HG02981 (cell line): ENCODE data around the gene VEGFA.

Experiments
- ATAC-seq: cut with Tn5 transposase; IDR thresholded peaks from one replicate; pipeline ENCODE4 v1.9.1; 2021; ENCODE audit warnings: mild to moderate bottlenecking, moderate library complexity; ENCODE audit not compliant: unreplicated experiment

VEGFA gene

DNA sequence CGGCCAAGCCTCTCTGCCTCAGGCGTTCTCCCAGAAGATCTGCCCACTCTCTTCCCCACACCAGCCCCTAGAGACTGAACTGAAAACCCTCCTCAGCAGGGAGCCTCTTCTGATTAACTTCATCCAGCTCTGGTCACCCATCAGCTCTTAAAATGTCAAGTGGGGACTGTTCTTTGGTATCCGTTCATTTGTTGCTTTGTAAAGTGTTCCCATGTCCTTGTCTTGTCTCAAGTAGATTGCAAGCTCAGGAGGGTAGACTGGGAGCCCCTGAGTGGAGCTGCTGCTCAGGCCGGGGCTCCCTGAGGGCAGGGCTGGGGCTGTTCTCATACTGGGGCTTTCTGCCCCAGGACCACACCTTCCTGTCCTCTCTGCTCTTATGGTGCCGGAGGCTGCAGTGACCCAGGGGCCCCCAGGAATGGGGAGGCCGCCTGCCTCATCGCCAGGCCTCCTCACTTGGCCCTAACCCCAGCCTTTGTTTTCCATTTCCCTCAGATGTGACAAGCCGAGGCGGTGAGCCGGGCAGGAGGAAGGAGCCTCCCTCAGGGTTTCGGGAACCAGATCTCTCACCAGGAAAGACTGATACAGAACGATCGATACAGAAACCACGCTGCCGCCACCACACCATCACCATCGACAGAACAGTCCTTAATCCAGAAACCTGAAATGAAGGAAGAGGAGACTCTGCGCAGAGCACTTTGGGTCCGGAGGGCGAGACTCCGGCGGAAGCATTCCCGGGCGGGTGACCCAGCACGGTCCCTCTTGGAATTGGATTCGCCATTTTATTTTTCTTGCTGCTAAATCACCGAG lies 14.2 kb downstream of the VEGFA start:
- no peak for ATAC-seq

DNA sequence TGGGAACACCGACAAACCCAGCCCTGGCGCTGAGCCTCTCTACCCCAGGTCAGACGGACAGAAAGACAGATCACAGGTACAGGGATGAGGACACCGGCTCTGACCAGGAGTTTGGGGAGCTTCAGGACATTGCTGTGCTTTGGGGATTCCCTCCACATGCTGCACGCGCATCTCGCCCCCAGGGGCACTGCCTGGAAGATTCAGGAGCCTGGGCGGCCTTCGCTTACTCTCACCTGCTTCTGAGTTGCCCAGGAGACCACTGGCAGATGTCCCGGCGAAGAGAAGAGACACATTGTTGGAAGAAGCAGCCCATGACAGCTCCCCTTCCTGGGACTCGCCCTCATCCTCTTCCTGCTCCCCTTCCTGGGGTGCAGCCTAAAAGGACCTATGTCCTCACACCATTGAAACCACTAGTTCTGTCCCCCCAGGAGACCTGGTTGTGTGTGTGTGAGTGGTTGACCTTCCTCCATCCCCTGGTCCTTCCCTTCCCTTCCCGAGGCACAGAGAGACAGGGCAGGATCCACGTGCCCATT lies 15.3 kb downstream of the VEGFA start:
- ATAC-seq: no peak

DNA sequence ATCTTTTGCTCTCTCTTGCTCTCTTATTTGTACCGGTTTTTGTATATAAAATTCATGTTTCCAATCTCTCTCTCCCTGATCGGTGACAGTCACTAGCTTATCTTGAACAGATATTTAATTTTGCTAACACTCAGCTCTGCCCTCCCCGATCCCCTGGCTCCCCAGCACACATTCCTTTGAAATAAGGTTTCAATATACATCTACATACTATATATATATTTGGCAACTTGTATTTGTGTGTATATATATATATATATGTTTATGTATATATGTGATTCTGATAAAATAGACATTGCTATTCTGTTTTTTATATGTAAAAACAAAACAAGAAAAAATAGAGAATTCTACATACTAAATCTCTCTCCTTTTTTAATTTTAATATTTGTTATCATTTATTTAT lies 15.9 kb downstream of the VEGFA start:
- ATAC-seq: no peak

DNA sequence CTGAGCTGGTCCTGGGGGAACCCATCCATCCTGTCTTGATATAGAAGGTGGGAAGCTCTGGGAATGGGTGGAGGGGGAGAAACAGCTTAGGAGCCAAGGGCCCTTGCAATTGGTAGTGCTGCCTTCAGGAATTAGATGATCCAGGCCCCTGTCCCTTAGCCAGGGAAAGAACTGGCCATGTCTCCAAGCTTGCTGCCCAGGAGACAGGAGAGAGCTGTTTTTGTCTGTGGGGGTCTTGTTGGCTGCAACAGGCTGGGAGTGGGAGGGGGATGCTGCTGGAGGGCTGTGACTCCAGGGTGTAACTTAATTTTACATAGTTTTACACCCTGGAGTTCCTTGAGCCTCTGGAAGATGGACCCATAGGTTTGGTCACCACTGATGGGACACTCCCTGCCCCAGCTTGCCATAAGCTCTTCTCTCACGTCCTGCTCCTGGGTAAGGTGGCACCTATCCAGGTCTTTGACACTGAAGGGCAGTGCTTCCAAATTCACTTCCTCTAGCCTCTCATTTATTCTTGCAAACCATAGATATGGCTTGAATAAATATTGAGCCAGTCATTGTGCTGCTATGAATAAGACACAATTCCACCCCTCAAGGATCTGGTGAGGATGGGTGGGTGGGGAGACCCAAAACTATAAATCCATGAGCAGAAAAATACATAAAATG lies 16.8 kb downstream of the VEGFA start:
- ATAC-seq: no peak

DNA sequence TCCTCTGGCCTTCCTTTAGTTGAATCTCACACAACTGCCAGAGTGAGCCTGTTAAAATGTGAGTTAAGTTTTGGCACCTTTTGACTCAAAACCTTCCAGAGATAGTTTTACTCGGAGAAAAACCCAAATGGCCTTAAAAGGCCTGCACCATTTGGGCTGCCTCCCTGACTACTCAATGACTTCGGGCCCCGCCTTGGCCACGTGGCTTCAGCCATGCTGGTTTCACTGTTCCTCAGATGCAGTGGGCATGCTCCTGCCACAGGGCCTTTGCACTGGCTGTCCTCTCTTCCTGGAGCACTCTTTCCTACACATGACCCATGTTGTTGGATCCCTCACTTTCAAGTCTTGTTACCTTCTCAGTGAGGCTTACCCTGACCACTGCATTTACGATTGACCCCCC lies 18.3 kb downstream of the VEGFA start:
- no peak for ATAC-seq

DNA sequence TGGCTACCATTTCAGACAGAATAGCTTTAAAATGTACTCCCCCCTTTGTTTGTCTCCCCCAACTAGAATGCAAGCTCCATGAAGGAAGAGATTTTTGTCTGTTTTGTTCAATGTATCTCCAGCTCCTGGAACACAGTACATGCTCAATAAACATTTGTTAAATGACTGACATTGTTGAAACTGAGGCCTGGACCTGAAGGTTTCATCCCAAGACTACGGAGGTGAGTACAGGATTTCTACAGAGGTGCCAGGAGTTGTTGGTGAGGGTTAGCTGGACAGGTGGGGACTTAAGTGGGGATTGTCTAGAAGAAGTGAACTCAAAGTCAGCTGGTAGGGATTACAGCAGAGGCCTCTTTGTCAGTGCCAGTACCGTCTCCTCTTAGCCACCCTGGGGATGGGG lies 19.4 kb downstream of the VEGFA start:
- no peak for ATAC-seq

DNA sequence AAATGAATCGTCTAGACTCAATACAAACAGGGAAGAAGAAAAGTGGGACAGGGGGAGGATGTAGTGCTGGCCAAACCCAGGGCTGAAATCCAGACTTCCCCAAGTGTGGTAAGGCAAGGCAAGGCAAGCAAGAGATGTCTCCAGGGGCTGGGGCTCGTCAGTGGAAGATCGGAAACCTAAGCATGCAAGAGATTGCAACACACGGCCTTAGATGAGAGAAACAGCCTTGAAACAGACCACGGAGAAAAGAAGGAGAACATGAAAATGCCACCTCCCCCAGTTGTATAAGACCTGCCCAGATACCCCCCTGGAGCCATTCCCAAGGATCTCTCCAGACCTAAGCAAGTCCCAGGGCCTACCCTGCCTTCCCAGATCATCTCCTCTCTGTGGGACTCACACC lies 20.0 kb downstream of the VEGFA start:
- no peak for ATAC-seq

DNA sequence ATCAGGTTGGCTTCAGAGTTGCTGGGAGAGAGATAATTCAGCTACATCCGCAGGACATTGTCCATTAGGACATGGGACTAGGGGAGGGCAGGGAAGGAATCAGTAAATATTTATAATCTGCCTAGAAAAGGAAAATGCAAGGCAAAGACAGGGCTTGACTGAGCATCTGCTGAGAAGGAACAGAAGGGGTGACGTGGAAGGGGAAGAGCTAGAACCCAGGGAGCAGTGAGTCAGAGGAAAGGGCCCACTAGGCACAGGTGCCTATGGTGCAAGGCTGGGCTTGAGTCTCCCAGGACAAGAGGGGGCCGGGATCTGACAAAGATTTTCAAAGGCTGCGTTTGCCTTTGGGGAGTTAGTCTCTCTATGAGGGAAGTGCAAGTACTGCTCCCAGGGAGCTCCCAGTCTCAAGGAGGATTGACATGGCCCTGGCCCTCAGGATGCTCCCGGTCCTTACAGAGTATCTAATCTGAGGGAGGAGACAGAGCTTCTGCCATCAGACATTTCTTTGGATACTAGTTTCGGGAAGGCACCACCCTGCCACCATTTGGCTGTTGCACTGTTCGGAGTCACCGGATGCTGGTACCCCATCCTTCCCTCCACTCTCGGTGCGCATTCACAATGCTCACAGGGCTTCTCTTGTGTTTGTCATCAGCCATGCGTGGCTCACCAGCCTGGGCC lies 21.9 kb downstream of the VEGFA start:
- ATAC-seq: no peak

DNA sequence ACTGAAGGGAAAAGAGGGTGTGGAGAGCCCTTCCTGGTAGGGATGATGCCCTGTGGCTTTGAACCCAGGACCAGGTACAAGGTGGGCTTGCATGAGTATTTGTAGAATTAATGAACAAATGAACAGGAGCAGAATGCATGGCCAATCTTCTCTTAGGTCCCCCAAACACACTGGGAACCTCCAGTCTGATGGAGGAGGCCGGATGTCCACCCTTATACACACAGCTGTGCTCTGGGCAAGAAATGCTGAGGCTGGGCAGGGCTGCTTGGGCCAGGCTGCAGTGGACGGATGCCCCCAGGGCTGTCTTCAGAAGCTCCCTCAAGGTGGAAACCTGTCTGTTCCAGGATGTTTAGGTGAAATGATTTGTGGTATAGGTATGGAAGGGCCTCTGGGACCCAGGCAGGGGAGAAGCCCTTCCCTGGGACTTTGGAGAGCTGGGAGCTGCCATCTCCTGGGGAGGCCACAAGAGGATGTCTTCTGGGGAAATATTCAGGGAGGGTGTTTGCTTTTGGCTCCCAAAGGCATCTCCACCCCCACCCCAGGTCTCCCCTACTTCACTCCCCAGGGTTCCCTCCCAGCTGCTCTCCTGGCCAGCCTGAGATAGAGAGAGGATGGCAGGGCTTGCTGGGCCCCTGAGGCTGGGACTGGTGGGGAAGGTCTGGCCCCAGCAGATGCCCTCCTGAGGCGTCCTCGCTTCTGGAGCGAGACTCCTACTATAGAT lies 23.3 kb downstream of the VEGFA start:
- ATAC-seq: no peak

DNA sequence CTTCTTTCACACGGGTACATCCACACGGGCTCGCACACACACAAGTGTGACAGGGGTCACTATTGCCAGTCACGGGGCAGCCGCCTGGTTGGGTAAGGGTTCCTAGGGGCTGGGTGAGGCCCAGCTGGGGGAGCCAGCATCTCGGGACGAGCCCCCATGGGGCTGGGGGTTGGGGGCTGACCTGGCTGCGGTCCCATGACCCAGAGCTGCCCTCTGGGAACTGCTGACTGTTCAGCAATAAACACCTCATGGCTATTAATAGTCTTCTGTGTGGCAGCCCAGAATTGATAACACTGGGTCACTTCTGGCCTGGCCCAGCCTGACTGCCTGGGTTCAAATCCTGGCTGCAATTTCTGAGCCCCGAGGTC lies 23.8 kb downstream of the VEGFA start:
- no peak for ATAC-seq

DNA sequence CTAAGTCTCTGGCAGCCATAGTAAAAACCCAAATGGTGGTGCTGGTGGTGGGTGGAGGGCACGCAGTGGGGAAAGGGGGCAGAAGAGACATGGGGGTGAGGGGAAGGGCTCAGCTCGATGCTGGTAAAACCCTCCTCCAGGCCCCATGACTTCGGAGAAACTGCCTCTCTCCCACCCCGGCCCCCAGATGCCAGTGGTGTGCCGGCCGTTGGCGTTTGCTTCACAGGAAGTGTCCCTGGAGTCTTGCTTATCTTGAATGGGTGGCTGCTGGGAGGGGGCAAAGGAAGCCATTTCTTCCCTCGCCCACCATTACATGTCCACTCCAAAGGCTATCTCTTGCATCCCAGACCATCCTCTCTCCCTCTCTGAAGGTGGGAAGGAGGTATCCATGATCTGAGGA lies 25.4 kb downstream of the VEGFA start:
- ATAC-seq: no peak

DNA sequence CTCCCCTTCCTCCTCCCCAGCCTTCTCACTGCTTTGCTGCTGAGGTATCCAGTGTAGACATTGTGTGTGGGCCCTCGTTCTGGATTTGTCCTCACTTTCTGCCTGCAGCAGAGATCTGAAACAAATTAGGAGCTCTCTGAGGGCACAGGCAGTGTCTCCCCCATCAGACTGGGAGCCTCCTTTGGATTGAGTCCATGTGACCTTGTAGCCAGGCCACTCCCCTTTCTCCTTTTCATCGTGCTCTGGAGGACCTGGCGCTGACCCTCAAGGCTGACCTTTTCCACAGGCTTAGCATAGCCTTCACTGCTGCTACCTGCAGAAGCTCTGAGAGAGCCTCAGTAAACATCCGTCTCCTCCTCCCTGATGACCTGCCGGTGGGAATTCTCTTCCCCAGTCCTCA lies 26.2 kb downstream of the VEGFA start:
- no peak for ATAC-seq

DNA sequence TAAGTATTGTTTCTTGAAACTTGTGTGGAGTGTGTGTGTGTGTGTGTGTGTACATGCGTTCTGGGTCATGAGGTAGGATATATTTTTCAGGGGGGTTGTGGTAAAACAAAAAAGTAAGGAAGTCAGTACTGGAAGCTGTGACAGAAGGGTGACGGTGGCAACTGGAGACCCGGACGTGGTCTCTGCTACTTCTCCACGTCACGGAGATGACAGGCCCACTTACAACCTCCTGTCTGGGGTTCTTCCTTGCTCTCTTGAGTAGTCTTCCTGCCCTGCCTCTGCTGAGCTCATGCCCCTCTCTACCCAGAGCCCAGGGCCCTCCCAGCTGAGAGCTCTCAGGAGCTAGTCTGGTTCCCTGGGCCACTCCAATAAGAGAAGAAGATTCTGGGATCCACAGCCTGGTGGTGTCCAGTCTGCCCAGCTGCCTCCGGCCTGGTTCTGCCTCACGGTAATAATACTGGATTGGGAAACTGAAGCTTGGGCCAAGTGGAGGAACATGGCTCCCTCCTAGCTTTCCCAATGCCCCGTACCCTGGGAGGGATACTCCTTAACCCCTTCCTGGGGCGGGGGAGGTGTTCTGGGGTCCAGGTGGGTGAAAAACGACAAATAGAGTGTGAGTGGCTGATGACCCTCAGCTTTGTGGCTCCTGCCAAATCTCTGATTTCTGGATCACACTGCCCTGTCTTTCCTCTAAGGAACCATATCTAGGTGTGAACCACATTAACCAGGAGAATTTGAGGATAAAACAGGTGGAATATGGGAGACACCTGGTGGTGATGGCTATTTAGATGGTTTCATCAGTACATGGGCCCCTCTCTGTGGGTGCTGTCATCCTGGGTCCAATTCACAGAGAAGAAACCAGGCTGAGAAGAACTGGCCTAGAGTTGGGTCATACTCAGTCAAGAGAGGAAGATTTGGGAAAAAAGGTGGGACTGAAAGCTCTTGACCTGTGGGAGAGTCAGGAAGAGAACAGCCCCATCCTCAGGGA lies 27.2 kb downstream of the VEGFA start:
- ATAC-seq: no peak

DNA sequence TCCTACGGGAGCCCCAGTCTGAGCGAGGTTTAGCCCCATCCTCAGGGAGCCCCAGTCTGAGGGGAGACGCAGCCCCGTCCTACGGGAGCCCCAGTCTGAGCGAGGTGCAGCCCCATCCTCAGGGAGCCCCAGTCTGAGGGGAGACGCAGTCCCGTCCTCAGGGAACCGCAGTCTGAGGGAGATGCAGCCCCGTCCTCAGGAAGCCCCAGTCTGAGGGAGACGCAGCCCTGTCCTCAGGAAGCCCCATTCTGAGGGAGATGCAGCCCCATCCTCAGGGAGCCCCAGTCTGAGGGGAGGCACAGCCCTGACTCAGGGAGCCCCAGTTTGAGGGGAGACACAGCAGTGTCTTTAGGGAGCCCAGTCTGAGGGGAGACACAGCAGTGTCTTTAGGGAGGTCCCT lies 27.9 kb downstream of the VEGFA start:
- ATAC-seq: no peak

DNA sequence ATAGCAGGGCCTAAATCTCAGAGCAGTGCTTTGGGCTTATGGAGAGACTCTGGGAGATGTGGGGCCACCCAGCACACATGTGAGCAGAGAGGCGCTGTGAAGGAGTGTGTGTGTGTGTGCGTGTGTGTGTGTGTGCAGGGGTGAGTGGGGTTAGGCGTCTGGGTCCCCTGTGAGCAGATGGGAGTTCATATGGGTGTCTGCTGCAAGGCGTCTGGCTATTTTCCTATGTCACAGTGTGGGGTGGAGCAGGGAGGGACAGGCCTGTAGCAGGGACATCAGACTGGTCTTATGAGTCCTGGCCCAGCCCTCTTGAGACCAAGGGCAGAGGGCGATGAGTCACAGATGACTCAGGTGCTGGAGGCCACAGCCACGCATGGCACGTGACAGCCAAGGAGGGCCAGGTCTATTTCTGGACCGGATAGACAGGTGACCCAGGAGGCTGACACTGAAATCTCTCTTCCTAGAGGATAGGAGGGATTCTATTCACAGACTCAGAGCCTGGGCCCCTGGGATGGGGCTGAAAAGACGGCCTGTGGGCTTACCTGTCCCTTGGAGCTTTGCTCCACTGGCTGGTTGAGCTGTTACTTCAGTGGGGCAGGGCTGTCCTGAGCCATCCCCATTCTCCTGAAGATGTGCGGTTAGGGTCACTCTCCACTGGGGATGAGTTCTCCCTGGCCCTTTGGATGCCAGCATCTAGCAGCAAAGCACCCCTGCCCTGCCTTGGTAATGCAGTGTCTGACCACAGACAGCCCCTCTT lies 28.9 kb downstream of the VEGFA start:
- peak; percentile 53 for ATAC-seq

DNA sequence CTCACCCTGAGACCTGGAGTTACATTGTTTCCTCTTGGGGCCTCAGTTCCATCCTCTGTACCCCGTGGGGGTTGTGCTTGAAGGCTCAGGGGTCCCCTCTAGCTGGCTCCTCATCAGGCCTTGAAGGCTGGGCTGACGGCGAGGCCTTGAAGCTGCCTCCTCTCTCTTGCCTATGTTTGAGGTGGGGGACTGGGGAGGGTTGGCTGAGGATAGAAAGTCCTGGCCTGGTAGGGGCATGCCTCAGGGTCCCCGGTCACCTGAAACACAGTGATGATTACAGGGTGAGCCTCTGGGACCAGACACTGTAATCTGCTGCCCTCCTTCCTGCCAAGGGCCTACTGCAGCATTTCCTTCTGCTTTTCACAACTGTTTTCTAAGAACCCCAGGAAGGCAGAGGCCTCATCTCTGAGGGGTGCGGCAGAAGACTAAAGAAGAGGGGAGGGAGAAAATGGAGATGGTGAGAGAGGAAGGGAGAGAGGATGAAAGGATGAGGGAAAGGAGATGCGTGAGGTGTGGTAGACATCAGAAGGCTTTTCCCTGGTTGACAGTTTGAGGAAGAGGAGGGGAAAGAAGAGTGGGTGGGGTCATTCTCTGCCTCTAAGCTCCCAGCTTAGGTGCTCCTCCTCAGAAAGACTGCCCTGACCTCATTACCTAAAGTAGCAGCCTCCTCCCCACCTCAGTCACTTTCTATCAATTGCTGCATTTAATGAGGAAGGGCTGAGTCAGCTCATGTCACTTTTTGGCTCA lies 29.7 kb downstream of the VEGFA start:
- ATAC-seq: no peak

DNA sequence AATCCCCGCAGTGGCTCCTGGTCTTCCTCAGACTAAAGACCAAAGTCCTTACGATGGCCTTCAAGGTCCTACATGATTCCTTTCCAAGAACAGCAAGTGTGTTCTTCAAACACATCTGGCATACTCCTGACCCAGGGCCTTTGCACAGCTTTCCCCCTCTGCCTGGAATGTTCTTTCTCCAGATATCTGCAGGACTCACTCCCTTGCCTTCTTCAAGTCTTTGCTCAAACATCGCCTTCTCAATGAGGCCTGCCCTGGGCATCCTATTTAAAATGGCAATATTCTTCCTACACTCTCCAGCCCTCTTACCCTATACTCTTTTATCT lies 30.2 kb downstream of the VEGFA start:
- no peak for ATAC-seq

DNA sequence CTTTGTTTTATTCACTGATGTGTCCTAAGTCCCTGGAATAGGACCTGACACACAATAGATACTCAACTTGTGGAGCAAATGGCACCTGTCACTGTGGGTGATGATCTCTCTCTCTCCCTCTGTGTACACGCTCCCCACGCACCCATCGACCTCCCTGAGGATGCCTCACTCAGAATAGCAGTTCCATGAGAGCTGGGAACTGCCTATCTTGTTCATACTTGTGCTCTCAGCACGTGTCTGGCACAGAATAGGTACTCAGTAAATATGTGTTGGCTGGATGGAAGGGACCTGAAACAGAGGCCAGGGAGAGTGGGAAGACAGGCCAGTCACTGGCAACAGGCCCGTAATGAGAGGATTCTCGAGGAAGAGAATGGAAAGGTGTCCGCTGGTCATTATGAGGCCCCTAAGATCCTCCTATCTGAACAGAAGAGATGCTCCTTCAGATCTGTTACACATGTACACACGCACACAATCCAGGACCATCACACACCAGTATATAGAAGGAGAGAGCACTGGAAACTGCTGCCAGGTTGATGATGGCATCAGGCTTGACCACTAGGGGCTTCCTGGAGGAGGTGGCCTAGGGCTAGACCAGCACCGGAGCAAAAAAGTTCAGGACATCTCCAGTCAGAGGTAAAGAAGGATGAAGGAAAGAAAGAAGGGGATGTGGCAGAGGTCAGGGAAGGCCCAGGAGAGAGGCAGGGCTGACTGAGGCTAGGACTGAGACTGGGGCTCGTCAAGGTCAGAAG lies 30.9 kb downstream of the VEGFA start:
- ATAC-seq: no peak
